PC-3 (cell line): ENCODE measurements around the gene TMEM221. TPM values are rescaled to one million over a fixed set of nuclear protein-coding genes. Genes with fewer than 3 reads are reported as not detected.
A peak's percentile ranks its signal among the peaks of the same experiment; 100 is the strongest.

ENCODE experiments used
- ATAC-seq: fragments of 200-7000 bp; cut with Tn5 transposase; 2 replicates; pipeline ENCODE4 v1.9.1; 2020; ENCODE audit warnings: mild to moderate bottlenecking, moderate library complexity
- BruUV-seq: library from RNA; stranded (reverse); fragments of 400-500 nt; replicated peaks from 2 replicates; lab custom pipeline; 2021; lab: Mats Ljungman, UMichigan
- CTCF ChIA-PET: fragments of 300-600 bp; sonication (Branson Sonifier 250); formaldehyde crosslinking; loops from one replicate; lab custom pipeline; 2022; ENCODE audit warnings: antibody characterized with exemption; lab: Charles Lee
- POLR2A ChIA-PET: fragments of 300-600 bp; sonication (Branson Sonifier 250); formaldehyde crosslinking; loops from one replicate; lab custom pipeline; 2022; ENCODE audit warnings: antibody characterized with exemption; ENCODE audit not compliant: unreplicated experiment; lab: Charles Lee
- DNase-seq: peaks from one replicate; pipeline ENCODE4 v3.0.0-alpha.2; 2015
- H2AFZ ChIP-seq: fragments of 300-600 bp; sonication (generic); 2 replicates; pipeline ENCODE4 v1.6.0; 2016; ENCODE audit warnings: antibody characterized with exemption, low read length
- H3F3A ChIP-seq: fragments of 300-600 bp; sonication (generic); one replicate; pipeline ENCODE4 v1.6.0; 2017; ENCODE audit warnings: antibody characterized with exemption, low read length, control low read depth, mild to moderate bottlenecking; ENCODE audit not compliant: unreplicated experiment
- H3K27ac ChIP-seq: fragments of 300-600 bp; sonication (generic); 2 replicates; pipeline ENCODE4 v1.5.1; 2016; ENCODE audit warnings: mild to moderate bottlenecking, low read length
- H3K27me3 ChIP-seq: fragments of 300-600 bp; sonication (generic); 2 replicates; pipeline ENCODE4 v1.6.1; 2016; ENCODE audit warnings: low read length, mixed read lengths
- H3K36me3 ChIP-seq: fragments of 300-600 bp; sonication (generic); 2 replicates; pipeline ENCODE4 v1.6.1; 2016; ENCODE audit warnings: low read depth, mixed run types, low read length, mixed read lengths
- H3K4me1 ChIP-seq: fragments of 300-600 bp; sonication (generic); 2 replicates; pipeline ENCODE4 v1.5.1; 2016; ENCODE audit warnings: low read length; ENCODE audit not compliant: insufficient read depth
- H3K4me2 ChIP-seq: fragments of 300-600 bp; sonication (generic); 2 replicates; pipeline ENCODE4 v1.6.0; 2016; ENCODE audit warnings: low read length
- H3K4me3 ChIP-seq: fragments of 300-600 bp; sonication (generic); 2 replicates; pipeline ENCODE4 v1.5.1; 2016; ENCODE audit warnings: mild to moderate bottlenecking, low read length, mixed read lengths
- H3K79me2 ChIP-seq: fragments of 300-600 bp; sonication (generic); 2 replicates; pipeline ENCODE4 v1.6.1; 2017; ENCODE audit warnings: low read length, mixed read lengths
- H3K9ac ChIP-seq: fragments of 300-600 bp; sonication (generic); 2 replicates; pipeline ENCODE4 v1.6.0; 2016; ENCODE audit warnings: mild to moderate bottlenecking, low read length
- H3K9me2 ChIP-seq: fragments of 300-600 bp; sonication (generic); replicated peaks from 2 replicates; pipeline ENCODE4 v1.6.1; 2016; ENCODE audit warnings: mixed run types, low read length, mixed read lengths
- H3K9me3 ChIP-seq: fragments of 300-600 bp; sonication (generic); 2 replicates; pipeline ENCODE4 v1.6.1; 2016; ENCODE audit warnings: low read length, mixed read lengths
- H4K20me1 ChIP-seq: fragments of 300-600 bp; sonication (generic); 2 replicates; pipeline ENCODE4 v1.6.1; 2016; ENCODE audit warnings: low read length, mixed read lengths
- CTCF ChIP-seq: fragments of 300-600 bp; sonication (generic); conservative IDR thresholded peaks from 2 replicates; pipeline ENCODE4 v1.5.1; 2017; ENCODE audit warnings: antibody characterized with exemption, low read depth, mild to moderate bottlenecking, low read length
- EZH2 ChIP-seq: fragments of 300-600 bp; sonication (generic); IDR thresholded peaks from one replicate; pipeline ENCODE4 v1.6.1; 2017; ENCODE audit warnings: antibody characterized with exemption, mild to moderate bottlenecking, low read length; ENCODE audit not compliant: unreplicated experiment
- EZH2phosphoT487 ChIP-seq: fragments of 300-600 bp; sonication (generic); IDR thresholded peaks from 2 replicates; pipeline ENCODE4 v1.6.1; 2018; ENCODE audit warnings: mild to moderate bottlenecking, antibody characterized with exemption, low read length, borderline replicate concordance
- intact Hi-C: fragments of 100-400 bp; cut with micrococcal nuclease; formaldehyde crosslinking; loops from 2 replicates; pipeline ENCODE4 v1.9.0; 2023
- total RNA-seq: library from RNA; depleted of rRNA; stranded (reverse); fragments of >200 nt; gene quantifications from 2 replicates; pipeline ENCODE4 v1.2.3, GENCODE V29; 2014

The TMEM221 gene
- total RNA-seq, 1 experiment from 2014 or later = 3.0 TPM

GRCh38 chr19:17404621-17405249, 43.7 kb downstream of the TMEM221 start:
- Histone ChIP-seq H2AFZ (no peak overlapping the region), H3K4me1 (no peaks in the 10 kb centered on the region), H3F3A (no peaks in the 10 kb centered on the region), H3K4me3 (no peak overlapping the region), H4K20me1 (no peaks in the 10 kb centered on the region), H3K36me3 (no peaks in the 10 kb centered on the region), H3K4me2 (no peak overlapping the region), H3K9me3 (no peaks in the 10 kb centered on the region), H3K27me3 (no peaks in the 10 kb centered on the region), H3K27ac (no peak overlapping the region), H3K79me2 (no peaks in the 10 kb centered on the region), H3K9me2 (no peaks in the 10 kb centered on the region), H3K9ac (no peak overlapping the region)
- DNase-seq (no peak), ATAC-seq (no peak)
- TF ChIP-seq EZH2phosphoT487 = no peak
- TF ChIP-seq EZH2 = no peak
- no peak for TF ChIP-seq CTCF
- POLR2A ChIA-PET = no interaction called here
- intact Hi-C loops = no loop called here
- CTCF ChIA-PET = no interaction called here
- BruUV-seq = no TSS peak

GRCh38 chr19:17404015-17404414, 44.5 kb downstream of the TMEM221 start:
- H3K27me3 ChIP-seq = no peaks in the 10 kb centered on the region
- intact Hi-C loops = no loop called here
- no peak for ATAC-seq
- H4K20me1 ChIP-seq = no peaks in the 10 kb centered on the region
- H3K4me1 ChIP-seq = no peaks in the 10 kb centered on the region
- H3K9me3 ChIP-seq = no peaks in the 10 kb centered on the region
- no peaks in the 10 kb centered on the region for H3K36me3 ChIP-seq
- H3F3A ChIP-seq = no peaks in the 10 kb centered on the region
- POLR2A ChIA-PET = no interaction called here
- no peaks in the 10 kb centered on the region for H3K9me2 ChIP-seq
- BruUV-seq = no TSS peak
- TF ChIP-seq CTCF = no peak
- TF ChIP-seq EZH2phosphoT487 = no peak
- no peak for TF ChIP-seq EZH2
- no peak overlapping the region for H3K4me2 ChIP-seq
- H3K9ac ChIP-seq = no peak overlapping the region
- no peak overlapping the region for H3K27ac ChIP-seq
- CTCF ChIA-PET = no interaction called here
- no peak overlapping the region for H3K4me3 ChIP-seq
- no peak overlapping the region for H2AFZ ChIP-seq
- no peaks in the 10 kb centered on the region for H3K79me2 ChIP-seq
- no peak for DNase-seq

- Histone ChIP-seq H3K4me1 (no peaks in the 10 kb centered on the region), H3K36me3 (no peaks in the 10 kb centered on the region), H3F3A (no peaks in the 10 kb centered on the region), H3K9me2 (no peaks in the 10 kb centered on the region), H3K27ac (no peak overlapping the region), H3K4me2 (no peak overlapping the region), H3K27me3 (no peaks in the 10 kb centered on the region), H3K9ac (no peak overlapping the region), H2AFZ (no peak overlapping the region), H3K9me3 (no peaks in the 10 kb centered on the region), H4K20me1 (no peaks in the 10 kb centered on the region), H3K4me3 (no peak overlapping the region), H3K79me2 (no peaks in the 10 kb centered on the region)
- ChIA-PET CTCF (no interaction called here), POLR2A (interaction anchor here (0.5 kb wide), 1 partner anchor 44 kb away, joined by 4 read pairs; no protein-coding TSS in a partner anchor)
- ATAC-seq (no peak), DNase-seq (no peak)
- BruUV-seq = TSS peak; percentile 7
- no peak for TF ChIP-seq CTCF
- TF ChIP-seq EZH2phosphoT487 = no peak
- no peak for TF ChIP-seq EZH2
- intact Hi-C loops = no loop called here
These were observed 45.2 kb downstream of the TMEM221 start for GRCh38 chr19:17402982-17403855.
